ENCODE measurements around the gene NSUN7.

The NSUN7 gene

GRCh38 chr4:40845154-40845835, 95.5 kb downstream of the NSUN7 start:
- no peaks in the 10 kb centered on the region for H3K9me2 ChIP-seq (ENCODE audit: low read depth, low read length)
- no peak overlapping the region for H3K27ac ChIP-seq (ENCODE audit: low read depth, low read length, poor library complexity, severe bottlenecking)
- TF ChIP-seq CTCF (IDR thresholded peaks at IDR 0.05; ENCODE audit: low read length) (no peak), EZH2 (IDR thresholded peaks at IDR 0.05; ENCODE audit: borderline replicate concordance, low read length) (no peak)
- H4K20me1 ChIP-seq (ENCODE audit: insufficient read depth, low read length), result no peaks in the 10 kb centered on the region
- H3K9ac ChIP-seq (ENCODE audit: low read length), result no peak overlapping the region
- no peaks in the 10 kb centered on the region for H3K27me3 ChIP-seq (ENCODE audit: insufficient read depth, low read length)
- H3F3A ChIP-seq (ENCODE audit: insufficient read depth, low read length), result no peaks in the 10 kb centered on the region
- no peak overlapping the region for H2AFZ ChIP-seq (ENCODE audit: low read length)
- H3K4me2 ChIP-seq (ENCODE audit: low read length), result no peak overlapping the region
- H3K36me3 ChIP-seq (ENCODE audit: insufficient read depth, low read length), result no peaks in the 10 kb centered on the region
- no peaks in the 10 kb centered on the region for H3K79me2 ChIP-seq (ENCODE audit: insufficient read depth, low read length)
- H3K4me3 ChIP-seq (ENCODE audit: low read depth, low read length, poor library complexity, severe bottlenecking), result no peak overlapping the region
- no peaks in the 10 kb centered on the region for H3K4me1 ChIP-seq (ENCODE audit: insufficient read depth, low read length, severe bottlenecking)
- H3K9me3 ChIP-seq (ENCODE audit: low read length), result no peaks in the 10 kb centered on the region

- H3K4me1 ChIP-seq (ENCODE audit: insufficient read depth, low read length, severe bottlenecking), result no peaks in the 10 kb centered on the region
- H3F3A ChIP-seq (ENCODE audit: insufficient read depth, low read length), result no peaks in the 10 kb centered on the region
- H4K20me1 ChIP-seq (ENCODE audit: insufficient read depth, low read length), result no peaks in the 10 kb centered on the region
- H2AFZ ChIP-seq (ENCODE audit: low read length), result no peak overlapping the region
- H3K27me3 ChIP-seq (ENCODE audit: insufficient read depth, low read length), result no peaks in the 10 kb centered on the region
- H3K4me3 ChIP-seq (ENCODE audit: low read depth, low read length, poor library complexity, severe bottlenecking), result no peak overlapping the region
- H3K9me2 ChIP-seq (ENCODE audit: low read depth, low read length), result no peaks in the 10 kb centered on the region
- no peaks in the 10 kb centered on the region for H3K36me3 ChIP-seq (ENCODE audit: insufficient read depth, low read length)
- H3K4me2 ChIP-seq (ENCODE audit: low read length), result no peak overlapping the region
- no peak overlapping the region for H3K27ac ChIP-seq (ENCODE audit: low read depth, low read length, poor library complexity, severe bottlenecking)
- no peak overlapping the region for H3K9ac ChIP-seq (ENCODE audit: low read length)
- no peak for TF ChIP-seq EZH2 (IDR thresholded peaks at IDR 0.05; ENCODE audit: borderline replicate concordance, low read length)
- TF ChIP-seq CTCF (IDR thresholded peaks at IDR 0.05; ENCODE audit: low read length), result no peak
- no peaks in the 10 kb centered on the region for H3K9me3 ChIP-seq (ENCODE audit: low read length)
- no peaks in the 10 kb centered on the region for H3K79me2 ChIP-seq (ENCODE audit: insufficient read depth, low read length)
Measured at GRCh38 chr4:40846532-40846931, 96.8 kb downstream of the NSUN7 start.

GRCh38 chr4:40848251-40848650, 98.5 kb downstream of the NSUN7 start:
- Histone ChIP-seq H3F3A (ENCODE audit: insufficient read depth, low read length) (no peaks in the 10 kb centered on the region), H3K9me2 (ENCODE audit: low read depth, low read length) (no peaks in the 10 kb centered on the region), H3K79me2 (ENCODE audit: insufficient read depth, low read length) (no peaks in the 10 kb centered on the region), H3K27me3 (ENCODE audit: insufficient read depth, low read length) (no peaks in the 10 kb centered on the region), H3K4me3 (ENCODE audit: low read depth, low read length, poor library complexity, severe bottlenecking) (no peak overlapping the region), H2AFZ (ENCODE audit: low read length) (no peak overlapping the region), H3K27ac (ENCODE audit: low read depth, low read length, poor library complexity, severe bottlenecking) (no peak overlapping the region), H3K4me1 (ENCODE audit: insufficient read depth, low read length, severe bottlenecking) (no peaks in the 10 kb centered on the region), H3K36me3 (ENCODE audit: insufficient read depth, low read length) (no peaks in the 10 kb centered on the region), H4K20me1 (ENCODE audit: insufficient read depth, low read length) (no peaks in the 10 kb centered on the region), H3K9ac (ENCODE audit: low read length) (no peak overlapping the region), H3K9me3 (ENCODE audit: low read length) (no peaks in the 10 kb centered on the region), H3K4me2 (ENCODE audit: low read length) (no peak overlapping the region)
- TF ChIP-seq EZH2 (IDR thresholded peaks at IDR 0.05; ENCODE audit: borderline replicate concordance, low read length) (no peak), CTCF (IDR thresholded peaks at IDR 0.05; ENCODE audit: low read length) (no peak)
